ENCODE data around the gene PSMB5. TPM values are rescaled to one million over a fixed set of nuclear protein-coding genes. Genes with fewer than 3 reads are reported as not detected.

The PSMB5 gene
- polyA plus RNA-seq, 5 donors, result 155 to 205 (median 174) TPM

GRCh38 chr14:23045419-23046357, 11.0 kb upstream of the PSMB5 start:
- DNase-seq, result no peak

- no peak for DNase-seq
Observed at GRCh38 chr14:23044840-23045239, 10.1 kb upstream of the PSMB5 start.

DNA sequence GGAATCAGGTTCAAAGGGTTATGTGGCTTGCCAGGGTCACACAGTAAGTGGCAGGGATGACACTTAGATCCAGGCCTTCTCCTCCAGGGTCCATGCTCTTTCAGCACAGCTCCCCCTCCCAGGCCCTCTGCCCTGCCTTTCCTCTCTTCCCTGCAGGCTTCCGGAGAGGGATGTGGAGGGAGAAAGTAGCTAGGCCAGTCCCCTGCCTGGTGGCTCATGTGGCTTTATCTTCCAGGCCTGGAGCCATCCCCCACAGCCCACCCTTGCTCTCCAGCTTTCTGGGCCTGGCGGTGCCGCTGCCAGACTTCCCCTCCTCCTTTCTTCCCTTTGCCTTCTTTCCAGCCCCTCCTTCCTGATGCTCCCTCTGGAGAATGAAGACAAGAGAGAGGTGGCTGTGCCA, 9.1 kb upstream of the PSMB5 start:
- no peak for DNase-seq

- no peak for DNase-seq
Observed at GRCh38 chr14:23043145-23043544, 8.4 kb upstream of the PSMB5 start.

DNA sequence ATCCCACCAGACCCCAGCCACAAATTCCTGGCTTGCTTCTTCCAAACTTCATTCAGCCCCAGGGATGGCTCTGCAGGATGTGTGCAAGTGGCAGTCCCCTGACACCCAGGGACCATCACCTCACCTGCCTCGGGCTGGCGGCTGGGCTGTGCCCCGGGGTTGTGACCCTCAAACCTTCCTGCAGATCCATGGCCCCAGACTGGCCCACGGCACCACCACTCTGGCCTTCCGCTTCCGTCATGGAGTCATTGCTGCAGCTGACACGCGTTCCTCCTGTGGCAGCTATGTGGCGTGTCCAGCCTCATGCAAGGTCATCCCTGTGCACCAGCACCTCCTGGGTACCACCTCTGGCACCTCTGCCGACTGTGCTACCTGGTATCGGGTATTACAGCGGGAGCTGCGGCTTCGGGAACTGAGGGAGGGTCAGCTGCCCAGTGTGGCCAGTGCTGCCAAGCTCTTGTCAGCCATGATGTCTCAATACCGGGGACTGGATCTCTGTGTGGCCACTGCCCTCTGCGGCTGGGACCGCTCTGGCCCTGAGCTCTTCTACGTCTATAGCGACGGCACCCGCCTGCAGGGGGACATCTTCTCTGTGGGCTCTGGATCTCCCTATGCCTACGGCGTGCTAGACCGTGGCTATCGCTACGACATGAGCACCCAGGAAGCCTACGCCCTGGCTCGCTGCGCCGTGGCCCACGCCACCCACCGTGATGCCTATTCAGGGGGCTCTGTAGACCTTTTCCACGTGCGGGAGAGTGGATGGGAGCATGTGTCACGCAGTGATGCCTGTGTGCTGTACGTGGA, 7.7 kb upstream of the PSMB5 start, which contains the start of gene PSMB11:
PSMB11 (plus strand) TSS at position 51 of the 804 bp plus-strand sequence; CDS start at position 65, 14 bp downstream.
- DNase-seq, result no peak

- no peak for DNase-seq
Observed at GRCh38 chr14:23041729-23042128, 7.0 kb upstream of the PSMB5 start.

DNA sequence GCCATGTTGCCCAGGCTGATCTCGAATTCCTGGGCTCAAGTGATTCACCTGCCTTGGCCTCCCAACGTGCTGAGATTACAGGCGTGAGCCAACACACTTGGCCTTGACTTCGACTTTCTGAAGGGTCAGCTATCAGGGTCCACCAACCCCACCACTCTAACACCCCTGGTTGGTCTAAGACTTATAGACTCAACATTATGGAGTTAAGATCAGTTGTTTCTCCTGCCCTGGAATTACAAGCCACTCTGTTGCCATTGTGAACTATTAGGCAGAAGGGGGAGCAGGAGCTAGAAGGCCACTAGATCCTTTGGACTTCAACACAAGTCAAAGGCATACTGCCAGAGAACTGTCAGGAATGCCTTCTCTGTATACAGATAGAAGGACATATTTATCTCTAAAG, 5.4 kb upstream of the PSMB5 start:
- no peak for DNase-seq

GRCh38 chr14:23035303-23036144, 824 bp upstream of the PSMB5 start:
- no peak for DNase-seq

DNA sequence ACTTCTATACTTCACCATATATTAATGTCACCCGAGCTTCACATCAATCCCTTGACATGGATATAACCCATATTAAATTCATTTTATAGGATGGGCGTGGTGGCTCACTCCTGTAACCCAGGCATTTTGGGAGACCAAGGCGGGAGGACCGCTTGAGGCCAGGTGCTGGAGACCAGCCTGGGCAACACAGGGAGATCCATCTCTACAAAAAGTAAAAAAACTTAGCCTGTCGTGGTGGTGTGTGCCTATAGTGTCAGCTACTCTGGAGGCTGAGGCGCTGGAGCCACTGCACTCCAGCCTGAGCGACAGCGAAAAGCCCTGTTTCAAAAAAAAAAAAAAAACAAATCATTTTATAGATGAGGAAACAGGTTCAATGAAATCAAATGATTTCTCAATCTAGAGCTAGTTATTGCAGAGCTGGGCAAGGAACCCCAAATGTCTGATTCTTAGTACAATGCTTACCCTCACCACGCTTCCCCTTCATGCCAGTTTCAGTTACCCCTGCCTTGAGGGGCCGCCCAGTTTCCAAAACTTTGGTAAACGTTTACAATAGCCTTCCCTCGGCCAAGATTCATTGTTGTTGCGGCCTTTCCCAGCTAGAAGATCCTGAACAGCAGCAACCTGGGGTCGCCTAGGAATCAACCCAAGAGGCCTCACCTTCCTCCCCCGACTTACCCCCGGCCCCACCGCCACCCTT, 751 bp downstream of the PSMB5 start:
- no peak for DNase-seq

DNA sequence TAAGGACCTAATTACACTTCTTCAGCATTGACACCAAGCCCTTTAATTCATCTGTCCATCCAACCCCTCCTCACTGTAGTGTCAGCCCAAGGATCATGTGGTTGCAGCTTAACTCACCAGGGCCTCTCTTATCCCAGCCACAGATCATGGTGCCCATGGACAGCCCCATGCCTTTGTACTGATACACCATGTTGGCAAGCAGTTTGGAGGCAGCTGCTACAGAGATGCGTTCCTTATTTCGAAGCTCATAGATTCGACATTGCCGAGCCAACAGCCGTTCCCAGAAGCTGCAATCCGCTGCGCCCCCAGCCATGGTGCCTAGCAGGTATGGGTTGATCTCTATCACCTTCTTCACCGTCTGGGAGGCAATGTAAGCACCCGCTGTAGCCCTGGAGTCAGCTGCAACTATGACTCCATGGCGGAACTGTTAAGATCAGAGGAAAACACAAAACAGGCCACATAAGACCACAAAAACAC, 1.4 kb downstream of the PSMB5 start:
- DNase-seq, result no peak

DNA sequence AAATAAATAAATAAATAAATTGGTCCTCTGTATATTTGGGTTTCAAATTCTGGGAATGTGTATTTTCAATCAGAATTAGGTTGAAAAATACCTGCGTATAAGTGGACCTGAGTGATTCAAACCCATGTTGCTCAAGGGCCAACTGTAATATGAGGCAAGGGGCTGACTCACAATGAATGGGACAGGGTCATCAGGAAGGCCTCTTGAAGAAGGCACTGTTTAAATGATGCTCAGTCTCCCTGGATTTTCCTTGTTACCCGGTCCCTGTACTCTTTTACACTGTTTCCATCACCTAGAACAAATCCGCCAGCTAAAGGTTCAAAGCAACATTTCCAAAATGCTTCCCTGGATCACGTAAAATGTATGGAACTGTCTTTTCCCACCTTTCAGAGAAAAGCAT, 3.8 kb downstream of the PSMB5 start:
- no peak for DNase-seq

DNA sequence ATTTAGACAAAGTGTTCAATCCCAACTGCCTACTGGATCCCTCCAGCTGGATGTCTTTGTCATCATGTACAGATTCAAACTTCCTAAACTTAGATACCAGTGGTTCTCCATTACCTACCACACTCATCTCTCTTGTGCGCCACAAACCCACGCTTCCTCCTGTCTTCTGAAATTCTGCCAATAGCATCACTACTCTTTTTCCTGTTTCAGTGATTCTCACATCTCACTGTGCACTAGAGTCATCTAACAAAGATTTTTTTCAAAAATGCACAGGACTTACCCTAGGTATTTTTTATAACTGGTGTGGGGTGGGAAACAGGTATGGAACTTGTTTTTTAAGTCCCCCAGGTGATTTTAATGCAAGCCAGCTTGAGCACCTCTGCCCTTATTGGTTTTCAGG, 5.9 kb downstream of the PSMB5 start:
- no peak for DNase-seq

- DNase-seq, result no peak
Observed at GRCh38 chr14:23025151-23025814, 9.4 kb downstream of the PSMB5 start.

- DNase-seq, result no peak
Observed at GRCh38 chr14:23024612-23025075, 10.1 kb downstream of the PSMB5 start.

GRCh38 chr14:23023795-23024152, 10.9 kb downstream of the PSMB5 start:
- DNase-seq, result no peak

DNA sequence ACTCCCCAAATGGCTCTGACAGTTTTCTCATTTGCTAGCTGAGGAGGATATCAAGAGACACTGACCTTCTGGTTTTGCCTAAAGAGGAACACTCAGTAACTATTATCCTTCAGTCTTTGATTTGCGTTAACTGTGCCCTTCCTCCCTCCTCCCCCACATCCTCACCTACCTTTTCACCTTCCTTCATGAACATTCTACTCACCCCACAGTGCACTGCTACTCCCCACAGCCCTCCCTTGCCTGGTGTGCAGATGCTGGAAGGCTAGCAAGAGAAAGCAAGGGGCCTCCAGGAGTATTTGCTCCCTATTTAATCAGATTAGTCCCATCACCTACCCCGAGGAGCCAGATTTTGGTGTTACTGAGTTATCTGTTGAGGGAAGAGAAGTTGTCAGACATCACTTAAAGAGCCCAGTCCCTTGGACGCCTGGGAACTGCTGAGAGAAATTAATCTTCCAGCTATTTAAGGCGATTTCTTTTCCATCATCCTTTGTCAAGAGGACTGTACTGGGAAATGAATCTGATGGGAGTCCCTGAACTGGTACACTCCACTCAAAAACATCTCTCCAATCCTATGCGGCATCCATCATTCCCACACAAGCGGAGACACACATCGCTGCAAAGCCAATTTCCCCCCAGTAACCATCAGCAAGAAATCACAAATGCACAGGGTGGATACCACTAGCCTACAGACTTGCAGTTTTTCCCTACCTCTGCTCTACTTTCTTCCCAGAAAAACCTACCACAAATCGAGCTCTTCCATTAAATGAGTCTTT, 11.5 kb downstream of the PSMB5 start:
- DNase-seq, result no peak

- no peak for DNase-seq
Observed at GRCh38 chr14:23021889-23022442, 12.7 kb downstream of the PSMB5 start.

DNA sequence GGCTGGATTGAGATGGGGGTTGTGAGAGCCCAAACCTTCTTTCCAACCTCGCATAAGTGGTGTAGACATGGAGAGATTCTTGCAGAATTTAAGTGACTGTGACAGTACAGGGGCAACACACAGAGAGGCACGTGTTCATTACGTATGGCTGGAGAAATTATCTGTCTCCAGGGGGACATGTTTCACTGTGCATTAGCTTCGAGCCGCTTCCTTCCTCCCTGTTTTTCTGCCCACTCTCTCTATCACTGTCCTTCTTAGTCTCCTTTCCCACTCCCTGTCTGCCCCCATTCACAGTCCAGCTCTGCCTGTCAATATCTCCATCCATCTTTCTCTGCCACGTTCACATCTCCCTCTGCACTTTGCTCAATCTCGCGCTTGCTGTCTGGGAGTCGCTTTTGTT, 13.3 kb downstream of the PSMB5 start:
- DNase-seq, result no peak
